HG03342 (cell line): Measurements from ENCODE around the gene GNAT2.

Experiments used
- ATAC-seq: cut with Tn5 transposase; IDR thresholded peaks from one replicate; pipeline ENCODE4 v1.9.1; 2021; ENCODE audit warnings: mild to moderate bottlenecking, moderate library complexity; ENCODE audit not compliant: unreplicated experiment

GNAT2 gene

GRCh38 chr1:109566982-109567381 is 52.4 kb downstream of the GNAT2 start:
- no peak for ATAC-seq

DNA sequence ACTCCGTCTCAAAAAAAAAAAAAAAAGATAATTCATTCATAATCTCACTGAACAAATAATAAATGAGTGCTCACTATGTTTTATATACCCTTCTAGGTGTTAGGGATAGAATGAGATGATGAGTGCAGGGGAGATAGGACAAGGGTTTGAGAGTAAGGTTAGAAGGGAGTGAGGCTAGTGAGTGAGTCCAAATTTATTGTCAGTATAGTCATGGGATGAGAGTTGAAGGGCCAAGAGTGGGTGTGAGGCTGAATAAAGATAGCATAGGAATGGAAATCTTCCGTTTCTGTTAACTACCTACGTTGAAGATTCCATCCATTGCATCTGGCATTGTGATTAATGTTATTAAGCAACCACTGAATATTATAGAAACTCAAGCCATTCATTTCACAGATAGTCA is 54.2 kb downstream of the GNAT2 start:
- ATAC-seq, result no peak

GRCh38 chr1:109564194-109564878 is 55.1 kb downstream of the GNAT2 start:
- ATAC-seq, result no peak

GRCh38 chr1:109559995-109560394 is 59.4 kb downstream of the GNAT2 start:
- ATAC-seq, result no peak

DNA sequence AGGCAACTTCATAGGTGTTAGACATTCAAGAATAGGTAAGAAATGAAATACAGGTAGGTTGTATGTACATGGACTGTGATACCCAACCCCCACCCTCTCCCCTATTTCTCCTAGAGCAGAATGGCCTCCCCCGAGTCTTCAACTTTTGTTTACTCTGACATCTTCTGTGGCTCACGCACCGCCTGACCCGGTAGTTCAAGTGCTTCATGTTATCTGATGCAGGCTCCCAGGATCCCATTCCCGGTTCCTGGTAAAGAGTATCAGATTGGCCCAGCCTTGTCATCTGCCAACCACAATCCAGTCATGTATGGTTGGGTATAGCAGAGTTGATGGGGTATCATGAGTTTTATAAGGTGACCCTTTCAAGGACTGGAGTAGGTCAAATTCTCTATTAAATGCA is 61.9 kb downstream of the GNAT2 start:
- no peak for ATAC-seq

DNA sequence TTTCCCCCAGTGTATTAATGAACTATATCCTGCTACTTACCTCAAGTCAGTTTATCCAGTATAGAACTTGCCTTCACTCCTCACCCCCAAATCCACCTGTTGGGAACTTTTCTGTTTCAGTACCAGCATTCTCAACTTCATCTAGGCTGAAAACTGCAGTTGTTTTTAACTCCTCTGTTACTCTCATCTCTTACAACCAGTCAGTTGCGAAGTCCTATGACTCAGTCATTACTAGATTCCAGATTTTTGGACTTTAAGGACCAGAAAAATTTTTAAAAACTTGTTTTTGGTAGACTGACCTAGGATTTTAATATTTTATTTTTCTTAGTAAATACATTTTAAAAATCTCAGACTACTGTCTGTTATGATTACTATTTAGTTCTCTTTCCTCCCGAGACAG is 62.9 kb downstream of the GNAT2 start:
- ATAC-seq, result no peak
